ENCODE results near the gene RSRC2. TPM values are rescaled to one million over a fixed set of nuclear protein-coding genes. Genes with fewer than 3 reads are reported as not detected.
A peak's percentile ranks its signal among the peaks of the same experiment; 100 is the strongest.
"Not testable (repeated sequence)": the region's sequence is repeated elsewhere in the genome, so short reads cannot be mapped to it uniquely, and the experiment has no call there.

RSRC2 gene, protein sequence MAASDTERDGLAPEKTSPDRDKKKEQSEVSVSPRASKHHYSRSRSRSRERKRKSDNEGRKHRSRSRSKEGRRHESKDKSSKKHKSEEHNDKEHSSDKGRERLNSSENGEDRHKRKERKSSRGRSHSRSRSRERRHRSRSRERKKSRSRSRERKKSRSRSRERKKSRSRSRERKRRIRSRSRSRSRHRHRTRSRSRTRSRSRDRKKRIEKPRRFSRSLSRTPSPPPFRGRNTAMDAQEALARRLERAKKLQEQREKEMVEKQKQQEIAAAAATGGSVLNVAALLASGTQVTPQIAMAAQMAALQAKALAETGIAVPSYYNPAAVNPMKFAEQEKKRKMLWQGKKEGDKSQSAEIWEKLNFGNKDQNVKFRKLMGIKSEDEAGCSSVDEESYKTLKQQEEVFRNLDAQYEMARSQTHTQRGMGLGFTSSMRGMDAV
- 10 to 100 TPM; 51.2 to 83.2 (median 79.4) TPM for total RNA-seq

GRCh38 chr12:122526683-122527477, at the start of gene RSRC2, which contains the start of gene KNTC1:
RSRC2 (minus strand) TSS chr12:122526936; CDS start chr12:122526853, 83 bp downstream.
KNTC1 (plus strand) TSS chr12:122527249; CDS start chr12:122530064, 2,815 bp downstream.
- peak; percentile 98 to 99 for DNase-seq
- peaks cover 0 to 16% of the 10 kb centered on the region in 2 donors for H3K4me1 ChIP-seq
- H3K27ac ChIP-seq: peak within 1 kb of the TSS; percentile 94 to 98
- TF ChIP-seq, protein P1, sequence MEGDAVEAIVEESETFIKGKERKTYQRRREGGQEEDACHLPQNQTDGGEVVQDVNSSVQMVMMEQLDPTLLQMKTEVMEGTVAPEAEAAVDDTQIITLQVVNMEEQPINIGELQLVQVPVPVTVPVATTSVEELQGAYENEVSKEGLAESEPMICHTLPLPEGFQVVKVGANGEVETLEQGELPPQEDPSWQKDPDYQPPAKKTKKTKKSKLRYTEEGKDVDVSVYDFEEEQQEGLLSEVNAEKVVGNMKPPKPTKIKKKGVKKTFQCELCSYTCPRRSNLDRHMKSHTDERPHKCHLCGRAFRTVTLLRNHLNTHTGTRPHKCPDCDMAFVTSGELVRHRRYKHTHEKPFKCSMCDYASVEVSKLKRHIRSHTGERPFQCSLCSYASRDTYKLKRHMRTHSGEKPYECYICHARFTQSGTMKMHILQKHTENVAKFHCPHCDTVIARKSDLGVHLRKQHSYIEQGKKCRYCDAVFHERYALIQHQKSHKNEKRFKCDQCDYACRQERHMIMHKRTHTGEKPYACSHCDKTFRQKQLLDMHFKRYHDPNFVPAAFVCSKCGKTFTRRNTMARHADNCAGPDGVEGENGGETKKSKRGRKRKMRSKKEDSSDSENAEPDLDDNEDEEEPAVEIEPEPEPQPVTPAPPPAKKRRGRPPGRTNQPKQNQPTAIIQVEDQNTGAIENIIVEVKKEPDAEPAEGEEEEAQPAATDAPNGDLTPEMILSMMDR (IDR thresholded peaks at IDR 0.05): peak in 1 of 4 experiments; percentile 18
- peak; percentile 86 to 94 for TF ChIP-seq POLR2A (IDR thresholded peaks at IDR 0.05)
- H3K9me3 ChIP-seq: no peaks in the 10 kb centered on the region
- no peaks in the 10 kb centered on the region for H3K27me3 ChIP-seq
- H3K4me3 ChIP-seq: peak within 1 kb of the TSS; percentile 75 to 83
- no peaks in the 10 kb centered on the region for H3K36me3 ChIP-seq
- intact Hi-C loops (cut with DNase I; ENCODE audit: low total_unique reads): no loop called here

GRCh38 chr12:122571821-122572220, 45.1 kb upstream of the RSRC2 start:
- DNase-seq: no peak
- Histone ChIP-seq H3K36me3 (no peaks in the 10 kb centered on the region), H3K9me3 (no peaks in the 10 kb centered on the region), H3K27ac (no peak overlapping the region), H3K4me1 (no peaks in the 10 kb centered on the region), H3K27me3 (no peaks in the 10 kb centered on the region), H3K4me3 (no peak overlapping the region)
- TF ChIP-seq, protein P1 (IDR thresholded peaks at IDR 0.05): no peak
- no peak for TF ChIP-seq POLR2A (IDR thresholded peaks at IDR 0.05)
- intact Hi-C loops (cut with DNase I; ENCODE audit: low total_unique reads): no loop called here

DNA sequence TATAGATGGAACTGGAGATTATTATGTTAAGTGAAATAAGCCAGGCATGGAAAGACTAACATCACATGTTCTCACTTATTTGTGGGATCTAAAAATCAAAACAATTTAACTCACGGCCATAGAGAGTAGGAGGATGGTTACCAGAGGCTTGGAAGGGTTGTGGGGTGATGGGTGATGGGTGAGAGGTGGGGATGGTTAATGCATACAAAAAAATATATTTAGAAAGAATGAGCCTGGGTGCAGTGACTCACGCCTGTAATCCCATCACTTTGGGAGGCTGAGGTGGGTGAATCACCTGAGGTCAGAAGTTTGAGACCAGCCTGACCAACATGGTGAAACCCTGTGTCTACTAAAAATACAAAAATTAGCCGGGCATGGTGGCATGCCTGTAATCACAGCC, 43.3 kb upstream of the RSRC2 start:
- H3K27ac ChIP-seq; H3K36me3 ChIP-seq; H3K4me3 ChIP-seq; intact Hi-C loops (cut with DNase I; ENCODE audit: low total_unique reads); DNase-seq; H3K9me3 ChIP-seq; H3K4me1 ChIP-seq; H3K27me3 ChIP-seq: not testable (repeated sequence)

- Histone ChIP-seq H3K36me3 (no peaks in the 10 kb centered on the region), H3K27ac (no peak overlapping the region), H3K27me3 (no peaks in the 10 kb centered on the region), H3K4me1 (no peaks in the 10 kb centered on the region), H3K9me3 (no peaks in the 10 kb centered on the region), H3K4me3 (no peak overlapping the region)
- TF ChIP-seq POLR2A (IDR thresholded peaks at IDR 0.05): no peak
- TF ChIP-seq, protein P1 (IDR thresholded peaks at IDR 0.05): no peak
- intact Hi-C loops (cut with DNase I; ENCODE audit: low total_unique reads): no loop called here
- DNase-seq: no peak
Measured at GRCh38 chr12:122569288-122569687, 42.6 kb upstream of the RSRC2 start.

- intact Hi-C loops (cut with DNase I; ENCODE audit: low total_unique reads); H3K36me3 ChIP-seq; DNase-seq; H3K4me3 ChIP-seq; H3K4me1 ChIP-seq; H3K9me3 ChIP-seq; H3K27ac ChIP-seq; H3K27me3 ChIP-seq: not testable (repeated sequence)
Measured at GRCh38 chr12:122566816-122567215, 40.1 kb upstream of the RSRC2 start.

GRCh38 chr12:122563361-122563760, 36.6 kb upstream of the RSRC2 start:
- intact Hi-C loops (cut with DNase I; ENCODE audit: low total_unique reads): no loop called here
- H3K4me3 ChIP-seq: no peak overlapping the region
- H3K4me1 ChIP-seq: no peaks in the 10 kb centered on the region
- no peaks in the 10 kb centered on the region for H3K9me3 ChIP-seq
- no peak for TF ChIP-seq POLR2A (IDR thresholded peaks at IDR 0.05)
- TF ChIP-seq, protein P1 (IDR thresholded peaks at IDR 0.05): no peak
- H3K36me3 ChIP-seq: no peaks in the 10 kb centered on the region
- DNase-seq: no peak
- H3K27ac ChIP-seq: no peak overlapping the region
- H3K27me3 ChIP-seq: no peaks in the 10 kb centered on the region
